Panc1 (cell line): ENCODE results near the gene GAD1.

Experiments
- POLR2AphosphoS5 ChIP-seq: IDR thresholded peaks from 2 replicates; pipeline ENCODE4 v1.6.1; 2012; ENCODE audit warnings: mild to moderate bottlenecking, low read depth, low read length, moderate library complexity
- TCF7L2 ChIP-seq: IDR thresholded peaks from 2 replicates; pipeline ENCODE4 v1.6.1; 2011; ENCODE audit warnings: mild to moderate bottlenecking, low read depth, low read length, inconsistent platforms
- TF ChIP-seq, protein P1 (sequence below): fragments of 450-650 bp; IDR thresholded peaks from 2 replicates; pipeline ENCODE4 v1.5.1; 2017; ENCODE audit warnings: mild to moderate bottlenecking
- TF ChIP-seq, protein P2 (sequence below), 2 experiments: IDR thresholded peaks; 2 replicates each; pipeline ENCODE4 v1.6.1; 2011 to 2012; ENCODE audit warnings: low read depth in 2 of 2, control low read depth in 1 of 2, low read length in 1 of 2, mild to moderate bottlenecking in 1 of 2, moderate library complexity in 1 of 2; ENCODE audit not compliant: insufficient read depth in 1 of 2

DNA sequence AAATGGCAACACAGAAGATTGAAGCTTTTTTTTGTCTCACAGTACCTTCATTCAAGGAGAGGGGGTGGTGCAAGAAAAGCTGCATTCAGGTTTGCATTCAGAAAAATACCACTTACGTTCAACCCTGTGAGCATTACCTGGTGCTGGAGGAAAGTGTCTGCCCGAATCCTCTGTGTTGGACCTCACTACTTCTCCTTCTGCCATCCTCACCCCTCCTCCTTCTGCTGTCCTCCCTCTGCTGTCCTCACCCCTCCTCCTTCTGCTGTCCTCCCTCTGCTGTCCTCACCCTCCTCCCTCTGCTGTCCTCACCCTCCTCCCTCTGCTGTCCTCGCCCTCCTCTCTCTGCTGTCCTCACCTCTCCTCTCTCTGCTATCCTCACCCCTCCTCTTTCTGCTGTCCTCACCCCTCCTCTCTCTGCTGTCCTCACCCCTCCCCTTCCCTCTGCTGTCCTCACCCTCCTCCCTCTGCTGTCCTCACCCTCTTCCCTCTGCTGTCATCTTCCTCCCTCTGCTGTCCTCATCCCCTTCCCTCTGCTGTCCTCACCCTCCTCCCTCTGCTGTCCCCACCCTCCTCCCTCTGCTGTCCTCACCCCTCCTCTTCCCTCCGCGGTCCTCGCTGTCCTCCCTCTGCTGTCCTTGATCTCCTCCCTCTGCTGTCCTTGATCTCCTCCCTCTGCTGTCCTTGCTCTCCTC lies 11.3 kb downstream of the GAD1 start:
- TF ChIP-seq, protein P1, sequence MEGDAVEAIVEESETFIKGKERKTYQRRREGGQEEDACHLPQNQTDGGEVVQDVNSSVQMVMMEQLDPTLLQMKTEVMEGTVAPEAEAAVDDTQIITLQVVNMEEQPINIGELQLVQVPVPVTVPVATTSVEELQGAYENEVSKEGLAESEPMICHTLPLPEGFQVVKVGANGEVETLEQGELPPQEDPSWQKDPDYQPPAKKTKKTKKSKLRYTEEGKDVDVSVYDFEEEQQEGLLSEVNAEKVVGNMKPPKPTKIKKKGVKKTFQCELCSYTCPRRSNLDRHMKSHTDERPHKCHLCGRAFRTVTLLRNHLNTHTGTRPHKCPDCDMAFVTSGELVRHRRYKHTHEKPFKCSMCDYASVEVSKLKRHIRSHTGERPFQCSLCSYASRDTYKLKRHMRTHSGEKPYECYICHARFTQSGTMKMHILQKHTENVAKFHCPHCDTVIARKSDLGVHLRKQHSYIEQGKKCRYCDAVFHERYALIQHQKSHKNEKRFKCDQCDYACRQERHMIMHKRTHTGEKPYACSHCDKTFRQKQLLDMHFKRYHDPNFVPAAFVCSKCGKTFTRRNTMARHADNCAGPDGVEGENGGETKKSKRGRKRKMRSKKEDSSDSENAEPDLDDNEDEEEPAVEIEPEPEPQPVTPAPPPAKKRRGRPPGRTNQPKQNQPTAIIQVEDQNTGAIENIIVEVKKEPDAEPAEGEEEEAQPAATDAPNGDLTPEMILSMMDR: no peak
- TF ChIP-seq, protein P2, sequence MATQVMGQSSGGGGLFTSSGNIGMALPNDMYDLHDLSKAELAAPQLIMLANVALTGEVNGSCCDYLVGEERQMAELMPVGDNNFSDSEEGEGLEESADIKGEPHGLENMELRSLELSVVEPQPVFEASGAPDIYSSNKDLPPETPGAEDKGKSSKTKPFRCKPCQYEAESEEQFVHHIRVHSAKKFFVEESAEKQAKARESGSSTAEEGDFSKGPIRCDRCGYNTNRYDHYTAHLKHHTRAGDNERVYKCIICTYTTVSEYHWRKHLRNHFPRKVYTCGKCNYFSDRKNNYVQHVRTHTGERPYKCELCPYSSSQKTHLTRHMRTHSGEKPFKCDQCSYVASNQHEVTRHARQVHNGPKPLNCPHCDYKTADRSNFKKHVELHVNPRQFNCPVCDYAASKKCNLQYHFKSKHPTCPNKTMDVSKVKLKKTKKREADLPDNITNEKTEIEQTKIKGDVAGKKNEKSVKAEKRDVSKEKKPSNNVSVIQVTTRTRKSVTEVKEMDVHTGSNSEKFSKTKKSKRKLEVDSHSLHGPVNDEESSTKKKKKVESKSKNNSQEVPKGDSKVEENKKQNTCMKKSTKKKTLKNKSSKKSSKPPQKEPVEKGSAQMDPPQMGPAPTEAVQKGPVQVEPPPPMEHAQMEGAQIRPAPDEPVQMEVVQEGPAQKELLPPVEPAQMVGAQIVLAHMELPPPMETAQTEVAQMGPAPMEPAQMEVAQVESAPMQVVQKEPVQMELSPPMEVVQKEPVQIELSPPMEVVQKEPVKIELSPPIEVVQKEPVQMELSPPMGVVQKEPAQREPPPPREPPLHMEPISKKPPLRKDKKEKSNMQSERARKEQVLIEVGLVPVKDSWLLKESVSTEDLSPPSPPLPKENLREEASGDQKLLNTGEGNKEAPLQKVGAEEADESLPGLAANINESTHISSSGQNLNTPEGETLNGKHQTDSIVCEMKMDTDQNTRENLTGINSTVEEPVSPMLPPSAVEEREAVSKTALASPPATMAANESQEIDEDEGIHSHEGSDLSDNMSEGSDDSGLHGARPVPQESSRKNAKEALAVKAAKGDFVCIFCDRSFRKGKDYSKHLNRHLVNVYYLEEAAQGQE (IDR thresholded peaks at IDR 0.05; ENCODE audit: insufficient read depth in 1 of 2, low read depth in 2 of 2, low read length in 1 of 2): no peak
- no peak for TF ChIP-seq POLR2AphosphoS5
- no peak for TF ChIP-seq TCF7L2
